Keratinocyte (primary cell): ENCODE results near the gene ABITRAM. TPM values are rescaled to one million over a fixed set of nuclear protein-coding genes. Genes with fewer than 3 reads are reported as not detected.

Source experiments
- DNase-seq: peaks from one replicate; pipeline ENCODE4 v3.0.0-alpha.2; 2011; ENCODE audit warnings: low read depth, missing footprints, low spot score
- FAIRE-seq: peaks from 2 replicates; lab custom pipeline; 2011; peaks lifted over from hg19 to GRCh38; lab: Jason Lieb, UNC
- H2AFZ ChIP-seq: 2 replicates; pipeline ENCODE4 v1.6.0; 2012; ENCODE audit warnings: low read length, control low read depth, inconsistent platforms; ENCODE audit not compliant: control insufficient read depth
- H3K27ac ChIP-seq: 2 replicates; pipeline ENCODE4 v1.5.1; 2011; ENCODE audit warnings: low read length; ENCODE audit not compliant: control insufficient read depth, insufficient read depth
- H3K27me3 ChIP-seq: 3 replicates; pipeline ENCODE4 v1.6.0; 2011; ENCODE audit warnings: low read length; ENCODE audit not compliant: control insufficient read depth, insufficient read depth; ENCODE audit errors: extremely low read depth
- H3K36me3 ChIP-seq, 2 experiments: 2 replicates in 1 of 2; 3 replicates in 1 of 2; pipeline ENCODE4 v1.5.1; 2011; ENCODE audit warnings: low read length in 2 of 2, mild to moderate bottlenecking in 1 of 2; ENCODE audit not compliant: control insufficient read depth in 2 of 2, insufficient read depth in 2 of 2; ENCODE audit errors: extremely low read depth in 1 of 2
- H3K4me1 ChIP-seq: 3 replicates; pipeline ENCODE4 v1.5.1; 2011; ENCODE audit warnings: low read length; ENCODE audit not compliant: control insufficient read depth, insufficient read depth; ENCODE audit errors: extremely low read depth
- H3K4me2 ChIP-seq: 3 replicates; pipeline ENCODE4 v1.6.0; 2011; ENCODE audit warnings: low read depth, low read length; ENCODE audit not compliant: control insufficient read depth, insufficient read depth; ENCODE audit errors: extremely low read depth
- H3K4me3 ChIP-seq, 3 experiments: fragments of 200-600 bp in 1 of 3; sonication (generic) in 1 of 3; 2 replicates in 2 of 3; 3 replicates in 1 of 3; pipeline ENCODE4 v1.5.1; 2011 to 2016; ENCODE audit warnings: low read length in 3 of 3, mild to moderate bottlenecking in 3 of 3, control low read depth in 2 of 3, inconsistent platforms in 1 of 3, low read depth in 1 of 3, mixed read lengths in 1 of 3, mixed run types in 1 of 3, moderate library complexity in 1 of 3; ENCODE audit not compliant: control insufficient read depth in 2 of 3, insufficient read depth in 2 of 3; ENCODE audit errors: extremely low read depth in 1 of 3
- H3K79me2 ChIP-seq: 2 replicates; pipeline ENCODE4 v1.6.0; 2012; ENCODE audit warnings: low read length; ENCODE audit not compliant: control insufficient read depth, insufficient read depth
- H3K9ac ChIP-seq: 3 replicates; pipeline ENCODE4 v1.6.0; 2011; ENCODE audit warnings: low read length; ENCODE audit not compliant: control insufficient read depth, insufficient read depth; ENCODE audit errors: extremely low read depth
- H3K9me1 ChIP-seq: 3 replicates; pipeline ENCODE4 v1.6.0; 2011; ENCODE audit warnings: low read length; ENCODE audit not compliant: control insufficient read depth, insufficient read depth; ENCODE audit errors: extremely low read depth
- H3K9me3 ChIP-seq: 2 replicates; pipeline ENCODE4 v1.5.1; 2012; ENCODE audit warnings: low read depth, low read length; ENCODE audit not compliant: control insufficient read depth
- H4K20me1 ChIP-seq: 3 replicates; pipeline ENCODE4 v1.6.0; 2011; ENCODE audit warnings: low read length; ENCODE audit not compliant: control insufficient read depth, insufficient read depth; ENCODE audit errors: extremely low read depth
- CTCF ChIP-seq, 3 experiments: IDR thresholded peaks in 1 of 3; conservative IDR thresholded peaks in 1 of 3; optimal IDR thresholded peaks in 1 of 3; 2 replicates in 2 of 3; 3 replicates in 1 of 3; pipeline versions ENCODE3 to v1.5.1; 2011; ENCODE audit warnings: low read length in 3 of 3, mild to moderate bottlenecking in 3 of 3, moderate library complexity in 2 of 3, control low read depth in 1 of 3, inconsistent platforms in 1 of 3; ENCODE audit not compliant: insufficient read depth in 2 of 3; ENCODE audit errors: extremely low read depth in 1 of 3
- EZH2 ChIP-seq: IDR thresholded peaks from one replicate; pipeline ENCODE4 v1.6.1; 2012; ENCODE audit warnings: inconsistent platforms, mild to moderate bottlenecking, low read length, moderate library complexity
- dilution Hi-C: fragments of 300-500 bp; cut with MboI; formaldehyde crosslinking; loops from one replicate; pipeline ENCODE4 v1.7.0; 2020; ENCODE audit warnings: low sequenced_read_pairs; ENCODE audit not compliant: extremely low pct_ligation_motif_present
- polyA plus RNA-seq, 5 experiments: library from polyadenylated mRNA; depleted of rRNA in 3 of 5; stranded (reverse) in 3 of 5; stranded (forward) in 1 of 5; unstranded in 1 of 5; fragments of >200 nt; gene quantifications; 1 replicate in 1 of 5; 2 replicates in 3 of 5; 3 replicates in 1 of 5; pipeline versions ENCODE4 v1.2.1 to v1.2.3, GENCODE V29; 2011 to 2012; ENCODE audit warnings: missing spikeins in 2 of 5, low read depth in 1 of 5, low replicate concordance in 1 of 5

ABITRAM gene
- polyA plus RNA-seq, 1 donor (not counting 4 experiments of a cell fraction or from before 2014, with no cell fraction given) = 30.5 TPM

DNA sequence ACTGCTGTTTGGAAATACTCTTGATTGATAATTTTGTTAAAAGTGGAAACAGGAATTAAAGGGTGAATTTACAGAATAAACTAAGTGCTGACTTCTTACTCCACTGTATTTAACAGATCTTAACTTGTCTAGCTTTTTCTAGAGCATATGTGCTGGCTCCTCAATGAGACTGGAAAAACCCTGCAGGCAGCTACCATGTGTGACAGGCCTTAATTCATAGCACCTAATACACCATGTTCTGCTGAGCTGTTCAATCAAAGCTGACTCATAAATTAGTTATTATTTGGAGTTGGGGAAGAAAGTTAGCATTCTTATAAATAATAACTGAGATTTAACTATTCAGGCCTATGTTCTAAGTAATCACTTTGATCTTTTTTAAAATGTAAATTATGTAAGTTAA lies 49.7 kb downstream of the ABITRAM start:
- H3K4me2 ChIP-seq = peak overlapping the region; percentile 56
- TF ChIP-seq CTCF (optimal IDR thresholded peaks at IDR 0.05 in 1 of 3, IDR thresholded peaks at IDR 0.05 in 1 of 3, conservative IDR thresholded peaks at IDR 0.05 in 1 of 3; ENCODE audit: extremely low read depth in 1 of 3, insufficient read depth in 2 of 3, low read length in 3 of 3) = no peak
- no peak for TF ChIP-seq EZH2
- FAIRE-seq (peak; percentile 17), DNase-seq (peak; percentile 38)
- H3K9ac ChIP-seq = no peak overlapping the region
- H3K4me3 ChIP-seq = no peak overlapping the region
- H3K27ac ChIP-seq = no peak overlapping the region
- no peaks in the 10 kb centered on the region for H3K27me3 ChIP-seq
- H3K79me2 ChIP-seq = peaks cover 6% of the 10 kb centered on the region
- no peak overlapping the region for H2AFZ ChIP-seq
- H3K36me3 ChIP-seq = peaks cover 4 to 26% of the 10 kb centered on the region in 2 experiments
- dilution Hi-C loops = no loop called here
- H3K4me1 ChIP-seq = peaks cover 13% of the 10 kb centered on the region
- H3K9me3 ChIP-seq = no peaks in the 10 kb centered on the region
- peaks cover 2% of the 10 kb centered on the region for H3K9me1 ChIP-seq
- no peaks in the 10 kb centered on the region for H4K20me1 ChIP-seq

Other genes starting within 250 kb of the ABITRAM start
- gene ACTL7B, start 78.4 kb upstream of the ABITRAM start, polyA plus RNA-seq = 0.04 TPM in 1 of 3 replicates, not detected in the others
- gene ACTL7A, start 72.1 kb upstream of the ABITRAM start, polyA plus RNA-seq = not detected in 3 replicates
- 30.5 to 49.6 TPM (median 43.6 TPM) in 3 replicates for gene ELP1, start 276 bp upstream of the ABITRAM start, polyA plus RNA-seq
- 30.9 to 112 TPM (median 89.7 TPM) in 3 replicates for gene CTNNAL1, start 79.1 kb downstream of the ABITRAM start, polyA plus RNA-seq
- 40.0 to 46.1 TPM (median 41.6 TPM) in 3 replicates for gene TMEM245, start 185.5 kb downstream of the ABITRAM start, polyA plus RNA-seq
- 0.01 to 0.03 TPM in 2 of 3 replicates, not detected in the other for gene FRRS1L, start 232.8 kb downstream of the ABITRAM start, polyA plus RNA-seq